GM10847 (cell line): ENCODE results near the gene SGCB.

Experiments
- POLR2A ChIP-seq: IDR thresholded peaks from 2 replicates; pipeline ENCODE4 v1.6.1; 2011; ENCODE audit not compliant: insufficient read length; ENCODE audit errors: extremely low read depth

The SGCB gene

GRCh38 chr4:51999250-51999649, 38.8 kb downstream of the SGCB start:
- no peak for TF ChIP-seq POLR2A

- no peak for TF ChIP-seq POLR2A
These were observed 39.3 kb downstream of the SGCB start for GRCh38 chr4:51998837-51999236.

GRCh38 chr4:51997647-51998046, 40.5 kb downstream of the SGCB start:
- TF ChIP-seq POLR2A, result no peak

GRCh38 chr4:51995647-51996220, 42.4 kb downstream of the SGCB start:
- TF ChIP-seq POLR2A, result no peak
